GM10266 (cell line): ENCODE measurements around the gene WDR4.
"Not testable (repeated sequence)": the region's sequence is repeated elsewhere in the genome, so short reads cannot be mapped to it uniquely, and the experiment has no call there.

Experiments used
- DNase-seq: peaks from one replicate; pipeline ENCODE4 v3.0.0; 2012; ENCODE audit errors: extremely low spot score
- TF ChIP-seq, protein P1 (sequence below): IDR thresholded peaks from 2 replicates; pipeline ENCODE4 v1.5.1; 2012; ENCODE audit warnings: mild to moderate bottlenecking, low read depth; ENCODE audit not compliant: control insufficient read depth, insufficient read depth; ENCODE audit errors: missing control alignments

The WDR4 gene

DNA sequence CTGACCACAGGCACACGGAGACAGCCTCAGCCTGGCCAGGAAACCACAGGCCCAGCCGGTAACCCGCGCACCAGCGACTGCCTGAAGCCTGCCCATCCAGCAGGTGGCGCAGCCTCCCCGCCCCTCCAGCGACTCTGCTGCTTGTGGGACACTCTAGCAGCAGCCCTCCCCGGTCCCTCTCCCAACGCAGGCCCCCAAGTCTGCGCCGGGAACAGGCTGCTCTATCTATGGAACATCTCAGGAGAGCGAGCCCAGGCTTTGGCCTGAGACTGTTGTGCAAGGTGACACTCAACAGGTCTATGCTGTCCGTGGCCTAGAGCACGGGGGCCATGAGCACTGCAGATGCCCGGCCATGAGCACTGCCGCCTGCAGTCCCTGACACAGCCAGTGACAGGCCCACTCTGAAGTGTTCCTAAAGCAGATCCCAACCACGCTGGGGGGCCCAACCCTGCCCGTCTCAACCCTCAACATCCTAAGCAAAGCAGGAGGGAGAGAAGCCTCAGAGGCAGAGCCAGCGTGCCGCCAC, 28.4 kb downstream of the WDR4 start:
- DNase-seq, result peak; percentile 66
- TF ChIP-seq, protein P1, sequence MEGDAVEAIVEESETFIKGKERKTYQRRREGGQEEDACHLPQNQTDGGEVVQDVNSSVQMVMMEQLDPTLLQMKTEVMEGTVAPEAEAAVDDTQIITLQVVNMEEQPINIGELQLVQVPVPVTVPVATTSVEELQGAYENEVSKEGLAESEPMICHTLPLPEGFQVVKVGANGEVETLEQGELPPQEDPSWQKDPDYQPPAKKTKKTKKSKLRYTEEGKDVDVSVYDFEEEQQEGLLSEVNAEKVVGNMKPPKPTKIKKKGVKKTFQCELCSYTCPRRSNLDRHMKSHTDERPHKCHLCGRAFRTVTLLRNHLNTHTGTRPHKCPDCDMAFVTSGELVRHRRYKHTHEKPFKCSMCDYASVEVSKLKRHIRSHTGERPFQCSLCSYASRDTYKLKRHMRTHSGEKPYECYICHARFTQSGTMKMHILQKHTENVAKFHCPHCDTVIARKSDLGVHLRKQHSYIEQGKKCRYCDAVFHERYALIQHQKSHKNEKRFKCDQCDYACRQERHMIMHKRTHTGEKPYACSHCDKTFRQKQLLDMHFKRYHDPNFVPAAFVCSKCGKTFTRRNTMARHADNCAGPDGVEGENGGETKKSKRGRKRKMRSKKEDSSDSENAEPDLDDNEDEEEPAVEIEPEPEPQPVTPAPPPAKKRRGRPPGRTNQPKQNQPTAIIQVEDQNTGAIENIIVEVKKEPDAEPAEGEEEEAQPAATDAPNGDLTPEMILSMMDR, result peak; percentile 57

DNA sequence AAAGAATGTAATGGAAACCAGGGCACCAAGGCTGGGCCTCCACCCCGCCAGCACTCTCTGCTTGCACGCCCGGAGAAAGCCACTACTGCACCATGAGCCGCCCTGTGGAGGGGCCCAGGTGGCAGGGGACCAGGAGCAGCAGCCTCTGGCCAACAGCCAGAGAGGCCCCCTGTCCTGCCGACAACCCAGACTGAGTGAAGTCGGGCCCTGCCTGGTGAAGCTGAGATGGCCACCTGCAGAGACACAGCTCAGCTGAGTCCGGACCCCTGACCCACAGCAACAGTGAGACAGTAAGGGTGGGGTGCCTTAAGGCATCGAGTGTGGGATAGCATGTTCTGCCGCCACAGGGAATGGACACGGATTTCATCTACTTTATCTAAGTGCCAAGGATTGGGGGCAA, 28.9 kb downstream of the WDR4 start:
- TF ChIP-seq, protein P1, result no peak
- no peak for DNase-seq

DNA sequence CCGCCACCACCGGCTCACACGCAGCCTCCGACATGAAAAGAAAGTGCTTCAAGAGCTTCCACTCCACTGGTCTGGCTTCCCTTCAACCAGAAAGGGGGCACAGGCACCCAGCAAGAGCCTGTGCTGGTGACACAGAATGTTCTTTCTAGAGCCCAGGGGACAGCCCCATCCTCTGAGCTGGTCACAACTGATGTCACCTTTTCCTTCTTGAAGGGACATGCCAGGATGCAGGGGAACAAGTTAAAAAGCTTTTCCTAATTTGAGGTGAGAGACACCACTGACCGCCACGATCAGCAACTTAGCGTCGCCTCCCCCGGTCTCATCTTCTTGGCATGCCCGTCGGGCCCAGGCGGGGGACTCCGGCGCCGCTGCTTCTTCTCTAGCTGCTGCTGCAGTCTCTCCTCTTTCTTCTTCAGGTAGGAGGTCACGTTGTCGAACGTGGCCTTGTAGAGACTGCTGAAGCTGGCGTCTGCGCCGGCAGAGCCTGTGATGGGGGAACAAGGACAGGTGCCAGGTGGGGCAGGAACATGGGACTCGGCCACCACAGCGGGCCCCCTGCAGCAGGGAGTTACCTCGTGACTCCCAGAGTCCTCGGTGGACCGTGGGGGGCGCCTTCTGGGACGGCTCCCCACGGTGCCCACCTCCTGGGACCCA, 29.5 kb downstream of the WDR4 start:
- TF ChIP-seq, protein P1, result no peak
- no peak for DNase-seq

DNA sequence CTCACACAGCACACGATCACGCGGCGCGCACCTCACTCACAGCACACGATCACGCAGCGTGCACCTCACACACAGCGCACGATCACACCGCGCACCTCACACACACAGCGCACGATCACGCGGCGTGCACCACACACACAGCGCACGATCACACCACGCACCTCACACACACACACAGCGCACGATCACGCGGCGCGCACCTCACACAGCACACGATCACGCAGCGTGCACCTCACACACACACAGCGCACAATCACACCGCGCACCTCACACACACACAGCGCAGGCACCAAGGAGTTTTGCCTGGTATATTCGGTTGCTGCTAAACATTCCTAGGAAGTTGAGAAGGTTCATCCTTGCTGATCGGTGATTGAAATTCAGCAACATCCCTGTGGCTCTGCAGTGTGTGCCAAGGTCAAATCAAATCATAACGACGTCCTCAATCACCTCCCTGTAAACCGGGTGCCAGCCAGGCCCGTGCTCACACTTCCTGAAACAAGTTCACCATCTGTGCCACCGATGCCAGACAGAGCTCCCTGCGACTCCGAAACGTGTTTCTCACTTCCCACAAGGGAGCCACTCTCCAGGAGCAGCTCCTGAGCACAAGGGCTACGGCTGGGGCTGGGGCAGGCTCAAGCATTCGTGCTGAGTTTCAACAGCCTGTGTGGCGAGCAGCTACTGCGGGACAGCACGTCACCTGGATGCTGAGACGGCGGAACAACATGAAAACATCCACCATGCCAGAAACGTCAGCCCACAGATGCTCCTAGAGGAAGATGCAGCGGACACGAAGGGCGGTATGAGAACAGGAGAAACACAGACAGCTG, 30.2 kb downstream of the WDR4 start:
- TF ChIP-seq, protein P1, result no peak
- DNase-seq, result no peak

DNA sequence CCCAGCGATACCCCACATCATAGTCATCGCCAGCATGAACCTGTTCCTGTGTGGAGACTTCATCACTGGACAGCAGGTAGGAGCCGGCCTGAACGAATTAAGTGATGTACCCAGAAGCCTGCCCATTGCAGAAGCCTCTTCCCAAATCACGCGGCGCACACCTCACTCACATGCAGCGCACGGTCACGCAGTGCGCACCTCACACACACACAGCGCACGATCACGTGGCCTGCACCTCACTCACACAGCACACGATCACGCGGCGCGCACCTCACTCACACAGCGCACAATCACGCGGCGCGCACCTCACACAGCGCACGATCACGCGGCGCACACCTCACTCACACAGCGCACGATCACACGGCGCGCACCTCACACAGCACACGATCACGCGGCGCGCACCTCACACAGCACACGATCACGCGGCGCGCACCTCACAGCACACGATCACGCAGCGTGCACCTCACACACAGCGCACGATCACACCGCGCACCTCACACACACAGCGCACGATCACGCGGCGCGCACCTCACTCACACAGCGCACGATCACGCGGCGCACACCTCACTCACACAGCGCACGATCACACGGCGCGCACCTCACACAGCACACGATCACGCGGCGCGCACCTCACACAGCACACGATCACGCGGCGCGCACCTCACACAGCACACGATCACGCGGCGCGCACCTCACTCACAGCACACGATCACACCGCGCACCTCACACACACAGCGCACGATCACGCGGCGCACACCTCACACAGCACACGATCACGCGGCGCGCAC, 31.0 kb downstream of the WDR4 start:
- not testable (repeated sequence) for DNase-seq

DNA sequence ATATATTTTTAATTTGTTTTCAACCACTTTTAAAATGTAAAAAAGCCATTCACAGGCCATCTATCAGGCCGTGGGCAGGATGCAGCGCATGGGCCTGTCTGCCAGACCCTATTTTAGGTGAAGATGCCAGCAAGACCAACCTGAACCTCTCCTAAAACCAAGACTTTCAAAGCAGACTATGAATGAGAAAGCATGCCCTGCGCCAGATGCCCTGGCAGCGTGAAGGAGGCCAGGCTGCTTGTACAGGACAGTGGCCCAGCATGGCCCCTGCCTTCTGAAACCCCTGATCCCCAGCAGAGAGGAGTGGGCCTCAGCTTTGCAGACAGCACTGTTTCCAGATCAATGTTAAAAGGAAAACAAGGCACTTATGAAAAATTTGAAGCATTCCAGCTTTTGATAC, 31.6 kb downstream of the WDR4 start:
- DNase-seq, result no peak
- TF ChIP-seq, protein P1, result no peak

DNA sequence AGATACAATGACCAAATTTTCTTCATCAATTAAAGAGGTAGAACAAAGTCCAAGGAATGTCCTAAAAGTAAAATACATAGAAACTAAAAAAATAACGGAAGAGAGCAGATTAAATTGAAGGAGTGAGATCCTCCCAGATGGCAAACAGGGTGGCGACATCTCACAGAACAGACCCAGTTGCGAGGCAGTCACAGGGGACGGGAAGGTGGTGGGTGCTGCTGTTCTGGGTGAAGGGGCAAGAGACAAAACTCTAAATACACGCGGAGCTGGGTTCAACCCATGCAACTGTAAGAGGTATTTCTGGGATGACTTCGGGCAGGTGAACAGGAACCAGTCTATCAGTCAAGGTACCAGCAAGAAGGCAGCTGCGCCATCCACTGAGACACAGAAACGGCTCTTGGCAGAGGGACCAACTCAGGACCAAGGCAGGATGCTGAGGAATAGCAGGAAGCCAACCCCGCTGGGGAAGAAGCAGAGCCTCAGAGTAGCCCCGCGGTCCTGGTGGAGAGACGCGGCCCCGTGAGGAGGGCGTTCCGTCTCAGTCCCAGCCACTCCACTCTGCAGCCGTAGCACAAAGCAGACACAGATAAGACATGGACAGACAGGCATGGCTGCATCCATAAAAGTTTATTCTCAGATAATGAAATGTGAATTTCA, 32.2 kb downstream of the WDR4 start:
- no peak for DNase-seq
- TF ChIP-seq, protein P1, result no peak
